HEK293T (cell line): ENCODE results near the gene NUP37.

ENCODE experiments used
- ARNT ChIP-seq: fragments of 450-650 bp; IDR thresholded peaks from 2 replicates; pipeline ENCODE4 v1.6.1; 2017; ENCODE audit warnings: mild to moderate bottlenecking
- HDGF ChIP-seq: fragments of 450-650 bp; IDR thresholded peaks from 2 replicates; pipeline ENCODE4 v1.6.1; 2017; ENCODE audit warnings: antibody characterized with exemption, borderline replicate concordance
- LEF1 ChIP-seq: fragments of 450-650 bp; IDR thresholded peaks from 2 replicates; pipeline ENCODE4 v1.6.1; 2017; ENCODE audit warnings: mild to moderate bottlenecking, borderline replicate concordance
- NFRKB ChIP-seq: fragments of 450-650 bp; IDR thresholded peaks from 2 replicates; pipeline ENCODE4 v1.6.1; 2016; ENCODE audit warnings: mild to moderate bottlenecking, moderate library complexity
- SP1 ChIP-seq: fragments of 450-650 bp; IDR thresholded peaks from 2 replicates; pipeline ENCODE4 v1.6.1; 2017
- SUZ12 ChIP-seq: fragments of 450-650 bp; IDR thresholded peaks from 2 replicates; pipeline ENCODE4 v1.6.1; 2016; ENCODE audit warnings: mild to moderate bottlenecking
- TARDBP ChIP-seq: fragments of 450-650 bp; IDR thresholded peaks from 2 replicates; pipeline ENCODE4 v1.6.1; 2016
- TF ChIP-seq, protein P1 (sequence below): fragments of 450-650 bp; IDR thresholded peaks from 2 replicates; pipeline ENCODE4 v1.6.1; 2016

DNA sequence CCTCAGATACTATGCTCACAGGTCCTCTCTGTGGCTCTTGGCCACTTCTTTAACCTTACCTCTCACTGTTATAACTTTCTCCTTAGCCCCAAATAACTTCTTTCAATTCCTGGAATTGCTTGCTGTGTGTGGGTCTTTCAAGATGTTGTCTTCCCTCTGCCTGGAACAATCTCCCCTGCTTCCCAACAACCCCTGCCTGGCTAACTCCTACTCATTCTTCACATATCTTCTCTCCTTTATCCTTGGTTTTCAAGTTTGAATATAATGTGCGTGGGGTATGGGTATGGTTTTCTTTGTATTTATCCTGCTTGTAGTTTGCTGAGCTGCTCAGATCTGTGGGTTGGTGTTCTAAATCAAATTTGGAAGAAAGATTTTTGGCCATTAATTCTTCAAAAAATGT is 55.4 kb downstream of the NUP37 start:
- TF ChIP-seq NFRKB (no peak), ARNT (no peak), TARDBP (no peak), SUZ12 (no peak), HDGF (no peak), LEF1 (no peak), SP1 (no peak)
- TF ChIP-seq, protein P1, sequence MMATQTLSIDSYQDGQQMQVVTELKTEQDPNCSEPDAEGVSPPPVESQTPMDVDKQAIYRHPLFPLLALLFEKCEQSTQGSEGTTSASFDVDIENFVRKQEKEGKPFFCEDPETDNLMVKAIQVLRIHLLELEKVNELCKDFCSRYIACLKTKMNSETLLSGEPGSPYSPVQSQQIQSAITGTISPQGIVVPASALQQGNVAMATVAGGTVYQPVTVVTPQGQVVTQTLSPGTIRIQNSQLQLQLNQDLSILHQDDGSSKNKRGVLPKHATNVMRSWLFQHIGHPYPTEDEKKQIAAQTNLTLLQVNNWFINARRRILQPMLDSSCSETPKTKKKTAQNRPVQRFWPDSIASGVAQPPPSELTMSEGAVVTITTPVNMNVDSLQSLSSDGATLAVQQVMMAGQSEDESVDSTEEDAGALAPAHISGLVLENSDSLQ, result no peak
